ENCODE measurements around the gene LRP1B. TPM values are rescaled to one million over a fixed set of nuclear protein-coding genes. Genes with fewer than 3 reads are reported as not detected.
A peak's percentile ranks its signal among the peaks of the same experiment; 100 is the strongest.

LRP1B gene
- total RNA-seq, 1 donor from 2014 or later, result 0.54 TPM

DNA sequence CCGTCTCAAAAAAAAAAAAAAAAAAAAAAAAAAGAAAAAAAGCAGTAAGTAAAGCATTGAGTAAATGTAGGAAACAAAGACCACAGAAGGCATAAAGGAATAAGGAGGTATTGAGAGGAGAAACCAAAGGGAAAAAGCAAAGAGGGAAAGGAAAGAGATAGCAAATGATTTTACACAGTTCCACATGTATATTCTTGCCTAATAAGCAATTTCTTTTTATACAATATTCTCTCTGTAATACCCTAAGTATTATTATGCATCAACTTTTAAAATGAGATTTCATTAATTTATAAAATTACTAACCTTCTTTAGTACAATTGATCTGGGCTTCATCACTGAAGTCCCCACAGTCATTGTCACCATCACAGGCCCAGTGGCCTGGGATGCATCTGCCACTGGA lies 1180.9 kb downstream of the LRP1B start:
- no peak for DNase-seq (ENCODE audit: low read depth, low spot score)
- Mint-ChIP-seq H3K27ac (ENCODE audit: unreplicated experiment) (no peak overlapping the region), H3K4me1 (no peaks in the 10 kb centered on the region), H3K27me3 (ENCODE audit: low read depth) (no peaks in the 10 kb centered on the region), H3K4me3 (no peak overlapping the region), H3K9me3 (peaks cover 3% of the 10 kb centered on the region), H3K36me3 (ENCODE audit: low read depth) (no peaks in the 10 kb centered on the region)
- TF ChIP-seq CTCF (conservative IDR thresholded peaks at IDR 0.05), result no peak

DNA sequence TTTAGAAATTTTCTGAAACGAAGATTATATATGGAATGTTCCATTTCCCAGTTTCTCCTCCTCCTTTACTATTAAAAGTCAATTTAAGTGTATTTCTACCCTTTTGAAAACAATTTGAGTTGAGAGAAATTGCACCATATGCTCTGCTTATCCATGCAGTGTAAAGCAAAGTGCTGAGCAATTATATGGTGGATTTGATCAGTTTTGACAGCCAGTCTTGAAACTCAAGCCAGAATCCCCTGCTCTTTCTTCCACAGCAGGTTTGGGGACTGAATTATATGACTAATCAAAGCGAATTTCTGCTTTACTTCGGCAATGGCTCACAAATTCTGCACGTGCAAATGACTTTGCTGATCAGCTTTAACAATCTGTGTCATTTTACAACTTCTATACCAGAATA lies 1183.6 kb downstream of the LRP1B start:
- Mint-ChIP-seq H3K36me3 (ENCODE audit: low read depth) (no peaks in the 10 kb centered on the region), H3K4me3 (no peak overlapping the region), H3K27me3 (ENCODE audit: low read depth) (no peaks in the 10 kb centered on the region), H3K9me3 (peaks cover 3% of the 10 kb centered on the region), H3K4me1 (no peaks in the 10 kb centered on the region), H3K27ac (ENCODE audit: unreplicated experiment) (no peak overlapping the region)
- DNase-seq (ENCODE audit: low read depth, low spot score), result no peak
- no peak for TF ChIP-seq CTCF (conservative IDR thresholded peaks at IDR 0.05)

- Mint-ChIP-seq H3K9me3 (peaks cover 3% of the 10 kb centered on the region), H3K4me3 (no peak overlapping the region), H3K27ac (ENCODE audit: unreplicated experiment) (no peak overlapping the region), H3K36me3 (ENCODE audit: low read depth) (no peaks in the 10 kb centered on the region), H3K4me1 (no peaks in the 10 kb centered on the region), H3K27me3 (ENCODE audit: low read depth) (no peaks in the 10 kb centered on the region)
- DNase-seq (ENCODE audit: low read depth, low spot score), result no peak
- TF ChIP-seq CTCF (conservative IDR thresholded peaks at IDR 0.05), result peak; percentile 39
These were observed 1186.9 kb downstream of the LRP1B start for GRCh38 chr2:140943867-140944266.

DNA sequence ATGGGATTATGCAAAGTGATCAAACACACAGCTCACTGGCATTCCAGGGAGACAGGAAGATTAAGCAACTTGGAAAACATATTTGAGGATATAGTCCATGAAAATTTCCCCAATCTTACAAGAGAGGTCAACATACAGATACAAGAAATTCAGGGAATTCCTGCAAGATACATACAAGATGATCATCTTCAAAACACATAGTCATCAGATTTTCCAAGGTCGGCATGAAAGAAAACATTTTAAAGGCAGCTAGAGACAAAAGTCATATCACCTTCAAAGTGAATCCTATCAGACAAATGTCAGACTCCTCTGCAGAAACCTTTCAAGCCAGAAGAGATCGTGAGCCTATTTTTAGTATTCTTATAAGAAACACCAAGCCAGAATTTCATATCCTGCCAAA lies 1188.5 kb downstream of the LRP1B start:
- TF ChIP-seq CTCF (conservative IDR thresholded peaks at IDR 0.05), result no peak
- H3K4me3 Mint-ChIP-seq, result no peak overlapping the region
- peaks cover 3% of the 10 kb centered on the region for H3K9me3 Mint-ChIP-seq
- no peaks in the 10 kb centered on the region for H3K27me3 Mint-ChIP-seq (ENCODE audit: low read depth)
- H3K27ac Mint-ChIP-seq (ENCODE audit: unreplicated experiment), result no peak overlapping the region
- DNase-seq (ENCODE audit: low read depth, low spot score), result no peak
- no peaks in the 10 kb centered on the region for H3K36me3 Mint-ChIP-seq (ENCODE audit: low read depth)
- H3K4me1 Mint-ChIP-seq, result no peaks in the 10 kb centered on the region

DNA sequence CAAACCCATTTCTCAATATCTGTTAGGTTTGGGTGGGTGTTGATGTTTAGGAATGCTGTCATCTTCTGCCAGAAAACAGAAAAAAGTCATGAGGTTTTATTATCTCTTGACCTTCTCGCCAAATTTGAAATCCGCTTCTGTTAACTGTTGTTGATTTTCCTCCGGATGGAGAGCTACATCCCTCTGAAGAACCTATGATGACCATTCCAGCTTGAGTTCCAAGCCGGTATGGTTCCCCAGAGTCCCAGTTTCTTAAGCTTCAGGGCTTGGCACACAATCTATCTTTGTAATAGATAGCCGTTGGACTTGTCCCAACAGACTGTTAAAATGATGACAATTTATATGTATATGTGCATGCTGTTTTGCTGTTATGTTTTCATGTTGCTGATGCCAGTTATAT lies 1201.0 kb downstream of the LRP1B start:
- no peaks in the 10 kb centered on the region for H3K36me3 Mint-ChIP-seq (ENCODE audit: low read depth)
- no peak for TF ChIP-seq CTCF (conservative IDR thresholded peaks at IDR 0.05)
- H3K9me3 Mint-ChIP-seq, result no peaks in the 10 kb centered on the region
- H3K27ac Mint-ChIP-seq (ENCODE audit: unreplicated experiment), result no peak overlapping the region
- no peak for DNase-seq (ENCODE audit: low read depth, low spot score)
- H3K4me3 Mint-ChIP-seq, result no peak overlapping the region
- no peaks in the 10 kb centered on the region for H3K4me1 Mint-ChIP-seq
- no peaks in the 10 kb centered on the region for H3K27me3 Mint-ChIP-seq (ENCODE audit: low read depth)

DNA sequence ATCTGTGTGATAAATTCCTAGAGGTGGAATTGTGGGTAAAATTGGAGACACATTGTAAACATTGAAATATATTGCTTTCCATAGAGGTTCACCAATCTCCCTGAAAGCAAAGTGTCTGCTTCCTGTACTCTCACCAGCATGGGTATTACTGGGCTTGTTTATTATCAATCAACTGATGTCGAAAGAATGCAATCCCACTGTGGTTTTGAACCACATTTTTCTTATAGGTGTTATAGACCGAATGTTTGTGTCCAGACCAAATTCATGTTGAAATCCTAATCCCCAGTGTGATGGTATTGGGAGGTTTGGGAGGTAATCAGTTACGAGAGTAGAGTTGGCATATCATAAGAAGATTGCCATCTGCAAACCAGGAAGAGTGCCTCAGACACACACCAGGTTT lies 1212.4 kb downstream of the LRP1B start:
- Mint-ChIP-seq H3K9me3 (no peaks in the 10 kb centered on the region), H3K27ac (ENCODE audit: unreplicated experiment) (no peak overlapping the region)

More for the DNA sequence above, 1212.4 kb downstream of the LRP1B start:
- Mint-ChIP-seq H3K4me3 (no peak overlapping the region), H3K27me3 (ENCODE audit: low read depth) (no peaks in the 10 kb centered on the region), H3K36me3 (ENCODE audit: low read depth) (no peaks in the 10 kb centered on the region), H3K4me1 (peaks cover 7% of the 10 kb centered on the region)
- no peak for TF ChIP-seq CTCF (conservative IDR thresholded peaks at IDR 0.05)
- no peak for DNase-seq (ENCODE audit: low read depth, low spot score)

Measured in neural crest cell (in vitro differentiated cells).